Activated CD8-positive, alpha-beta T cell treated with anti-CD3 and anti-CD28 coated beads for 36 hours (primary cell): ENCODE results near the gene CBFA2T3. TPM values are rescaled to one million over a fixed set of nuclear protein-coding genes. Genes with fewer than 3 reads are reported as not detected.

Source experiments
- ATAC-seq: fragments of 200-7000 bp; cut with Tn5 transposase; one replicate; pipeline ENCODE4 v1.10.0; 2021; ENCODE audit warnings: mild to moderate bottlenecking, moderate library complexity
- CTCF ChIA-PET: fragments of 350-600 bp; sonication (Branson Sonifier 250); formaldehyde crosslinking; loops from one replicate; lab custom pipeline; 2021; ENCODE audit warnings: antibody characterized with exemption; lab: Charles Lee
- POLR2A ChIA-PET: fragments of 350-600 bp; sonication (Branson Sonifier 250); formaldehyde crosslinking; loops from one replicate; lab custom pipeline; 2021; ENCODE audit warnings: antibody characterized with exemption; lab: Charles Lee
- DNase-seq: peaks from one replicate; pipeline ENCODE4 v3.0.0-alpha.2; 2020
- H3K27ac Mint-ChIP-seq: one replicate; pipeline ENCODE4 v1.8.0; 2021; ENCODE audit warnings: mild to moderate bottlenecking, mixed read lengths
- H3K27me3 Mint-ChIP-seq: one replicate; pipeline ENCODE4 v1.8.0; 2021; ENCODE audit warnings: mixed read lengths
- H3K36me3 Mint-ChIP-seq: one replicate; pipeline ENCODE4 v1.8.0; 2021; ENCODE audit warnings: low read depth, mixed read lengths
- H3K4me1 Mint-ChIP-seq: one replicate; pipeline ENCODE4 v1.8.0; 2021; ENCODE audit warnings: low read depth, mixed read lengths
- H3K4me3 Mint-ChIP-seq: one replicate; pipeline ENCODE4 v1.8.0; 2021; ENCODE audit warnings: mild to moderate bottlenecking, moderate library complexity, mixed read lengths
- H3K9me3 Mint-ChIP-seq: one replicate; pipeline ENCODE4 v1.8.0; 2021; ENCODE audit warnings: mixed read lengths
- intact Hi-C: fragments of 100-400 bp; cut with micrococcal nuclease; formaldehyde crosslinking; loops from one replicate; pipeline ENCODE4 v1.10.0; 2022
- total RNA-seq, 2 experiments: library from RNA; stranded (reverse); gene quantifications; one replicate each; pipeline ENCODE4 v1.2.3, GENCODE V29; 2021
- TF ChIP-seq, protein P1 (sequence below): fragments of 200-600 bp; IDR thresholded peaks from one replicate; pipeline ENCODE4 v1.8.0; 2022; ENCODE audit warnings: antibody characterized with exemption, mild to moderate bottlenecking

Gene CBFA2T3
- total RNA-seq, 2 experiments from 2014 or later, result 0.14 to 0.34 TPM

GRCh38 chr16:88925540-88925887, 51.5 kb downstream of the CBFA2T3 start:
- H3K36me3 Mint-ChIP-seq, result no peaks in the 10 kb centered on the region
- ChIA-PET CTCF (no interaction called here), POLR2A (no interaction called here)
- no peak for DNase-seq
- H3K27ac Mint-ChIP-seq, result no peak overlapping the region
- intact Hi-C loops, result no loop called here
- ATAC-seq, result no peak
- no peak overlapping the region for H3K4me3 Mint-ChIP-seq
- H3K27me3 Mint-ChIP-seq, result no peaks in the 10 kb centered on the region
- H3K4me1 Mint-ChIP-seq, result peaks cover 8% of the 10 kb centered on the region
- no peaks in the 10 kb centered on the region for H3K9me3 Mint-ChIP-seq
- TF ChIP-seq, protein P1, sequence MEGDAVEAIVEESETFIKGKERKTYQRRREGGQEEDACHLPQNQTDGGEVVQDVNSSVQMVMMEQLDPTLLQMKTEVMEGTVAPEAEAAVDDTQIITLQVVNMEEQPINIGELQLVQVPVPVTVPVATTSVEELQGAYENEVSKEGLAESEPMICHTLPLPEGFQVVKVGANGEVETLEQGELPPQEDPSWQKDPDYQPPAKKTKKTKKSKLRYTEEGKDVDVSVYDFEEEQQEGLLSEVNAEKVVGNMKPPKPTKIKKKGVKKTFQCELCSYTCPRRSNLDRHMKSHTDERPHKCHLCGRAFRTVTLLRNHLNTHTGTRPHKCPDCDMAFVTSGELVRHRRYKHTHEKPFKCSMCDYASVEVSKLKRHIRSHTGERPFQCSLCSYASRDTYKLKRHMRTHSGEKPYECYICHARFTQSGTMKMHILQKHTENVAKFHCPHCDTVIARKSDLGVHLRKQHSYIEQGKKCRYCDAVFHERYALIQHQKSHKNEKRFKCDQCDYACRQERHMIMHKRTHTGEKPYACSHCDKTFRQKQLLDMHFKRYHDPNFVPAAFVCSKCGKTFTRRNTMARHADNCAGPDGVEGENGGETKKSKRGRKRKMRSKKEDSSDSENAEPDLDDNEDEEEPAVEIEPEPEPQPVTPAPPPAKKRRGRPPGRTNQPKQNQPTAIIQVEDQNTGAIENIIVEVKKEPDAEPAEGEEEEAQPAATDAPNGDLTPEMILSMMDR, result no peak

DNA sequence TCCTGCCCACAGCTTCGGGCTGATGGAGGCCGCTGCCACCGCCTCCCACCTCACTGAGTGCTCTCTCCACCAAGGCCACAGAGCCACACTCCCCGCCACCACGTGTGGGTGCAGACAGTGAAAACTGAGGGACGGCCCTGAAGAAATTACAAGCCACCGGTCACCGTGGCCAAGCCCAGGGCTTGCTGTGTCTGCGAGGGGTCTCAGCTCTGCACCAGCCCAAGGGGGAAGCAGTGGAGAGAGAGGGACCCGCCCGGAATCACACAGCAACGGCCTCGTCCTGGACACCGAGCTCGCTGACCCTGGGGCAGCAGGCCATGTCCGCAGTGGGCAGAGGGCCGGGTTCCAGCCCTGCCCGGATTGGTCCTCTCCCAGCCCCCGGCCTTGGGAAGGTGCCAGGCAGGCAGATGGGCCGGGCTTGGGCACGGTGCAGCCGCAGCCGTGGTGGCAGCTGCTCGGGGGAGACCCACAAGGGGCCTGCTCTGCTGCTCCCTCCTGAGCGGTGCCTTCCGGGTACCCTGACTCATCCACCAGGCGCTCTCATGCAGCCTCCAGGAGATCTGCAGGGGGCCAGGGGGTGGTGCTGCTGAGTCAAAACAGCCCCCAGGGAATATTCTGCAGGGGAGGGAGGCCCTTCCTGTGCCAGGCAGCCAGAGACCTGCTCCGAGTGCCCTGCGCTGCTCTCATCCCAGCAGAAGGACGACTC, 52.0 kb downstream of the CBFA2T3 start:
- TF ChIP-seq, protein P1, result peak; percentile 9
- no peaks in the 10 kb centered on the region for H3K36me3 Mint-ChIP-seq
- CTCF ChIA-PET, result no interaction called here
- H3K27me3 Mint-ChIP-seq, result peaks cover 1% of the 10 kb centered on the region
- no peak overlapping the region for H3K27ac Mint-ChIP-seq
- POLR2A ChIA-PET, result no interaction called here
- ATAC-seq, result peak; percentile 77
- H3K9me3 Mint-ChIP-seq, result no peaks in the 10 kb centered on the region
- no peak overlapping the region for H3K4me3 Mint-ChIP-seq
- peaks cover 8% of the 10 kb centered on the region for H3K4me1 Mint-ChIP-seq
- peak; percentile 68 for DNase-seq
- intact Hi-C loops, result no loop called here

DNA sequence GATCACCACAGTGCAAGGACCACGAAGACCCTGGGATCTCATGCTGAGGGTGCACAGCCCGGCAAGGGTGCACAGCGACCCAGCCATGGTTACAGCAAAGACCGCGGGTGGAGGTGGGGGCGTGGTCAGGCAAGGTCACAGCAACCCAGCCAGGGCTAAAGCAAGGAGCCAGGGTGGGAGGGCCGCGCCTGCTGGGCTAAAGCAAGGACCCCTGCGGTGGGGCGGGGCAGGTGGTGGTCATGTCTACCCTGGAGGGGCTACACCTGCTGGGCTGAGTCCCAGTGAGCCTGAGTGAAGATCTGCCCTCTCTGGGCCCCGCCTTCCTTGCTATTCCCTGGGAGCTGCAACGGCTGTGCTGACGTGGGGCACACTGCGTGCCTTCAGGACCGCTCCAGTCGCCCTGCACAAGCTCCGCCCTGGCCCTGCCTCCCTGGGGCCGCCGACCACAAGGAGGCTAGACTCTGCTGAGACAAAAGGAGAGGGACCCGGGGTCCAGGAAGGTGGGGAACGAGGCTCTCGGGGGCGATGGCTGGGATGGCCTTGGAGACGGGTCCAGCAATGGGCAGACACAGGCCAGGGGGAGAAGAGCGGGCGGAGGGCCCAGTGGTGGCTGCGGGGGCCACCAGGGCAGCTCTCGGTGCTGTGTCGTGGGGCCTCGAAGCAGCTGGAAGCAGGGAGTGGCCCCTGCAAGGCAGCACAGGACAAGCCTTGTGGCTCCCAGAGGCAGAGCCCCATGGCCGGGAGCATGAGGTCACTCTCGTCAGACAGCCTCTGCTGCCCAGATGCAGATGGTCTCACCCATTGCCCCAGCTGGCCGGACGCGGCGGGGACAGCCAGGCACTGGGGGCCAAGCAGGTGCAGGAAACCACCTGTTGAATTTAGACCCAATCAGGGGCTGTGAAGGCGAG, 52.8 kb downstream of the CBFA2T3 start:
- Mint-ChIP-seq H3K4me3 (no peak overlapping the region), H3K9me3 (no peaks in the 10 kb centered on the region), H3K27me3 (peaks cover 1% of the 10 kb centered on the region), H3K4me1 (peaks cover 8% of the 10 kb centered on the region), H3K36me3 (no peaks in the 10 kb centered on the region), H3K27ac (no peak overlapping the region)
- TF ChIP-seq, protein P1, result no peak
- ATAC-seq, result no peak
- CTCF ChIA-PET, result no interaction called here
- no peak for DNase-seq
- POLR2A ChIA-PET, result no interaction called here
- intact Hi-C loops, result no loop called here

DNA sequence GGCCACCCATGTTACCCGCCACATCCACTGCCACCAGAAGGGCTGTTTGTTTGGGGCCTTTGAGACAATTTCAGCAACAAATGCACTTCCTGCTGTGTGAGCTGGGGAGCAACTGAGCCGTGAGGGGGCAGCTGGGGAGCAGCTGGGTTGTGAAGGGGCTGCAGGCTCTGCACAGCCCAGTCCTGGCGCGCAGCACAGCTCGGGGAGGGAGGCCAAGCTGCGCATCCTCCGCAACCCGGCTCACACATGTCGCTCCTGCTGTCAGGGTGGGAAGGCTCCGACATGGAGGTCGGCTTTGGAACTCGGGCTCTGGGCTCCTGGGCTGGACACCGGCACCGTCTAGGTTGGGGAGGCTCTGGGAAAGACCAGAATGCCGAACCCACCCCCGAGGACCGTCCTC, 53.6 kb downstream of the CBFA2T3 start:
- intact Hi-C loops, result no loop called here

More for the DNA sequence above, 53.6 kb downstream of the CBFA2T3 start:
- ChIA-PET CTCF (no interaction called here), POLR2A (interaction anchor here (0.5 kb wide), 1 partner anchor 384 kb away, joined by 3 read pairs; no protein-coding TSS in a partner anchor)
- Mint-ChIP-seq H3K27ac (no peak overlapping the region), H3K36me3 (no peaks in the 10 kb centered on the region), H3K9me3 (no peaks in the 10 kb centered on the region), H3K4me1 (peaks cover 8% of the 10 kb centered on the region), H3K27me3 (peaks cover 1% of the 10 kb centered on the region), H3K4me3 (no peak overlapping the region)
- ATAC-seq (no peak), DNase-seq (no peak)
- TF ChIP-seq, protein P1, result no peak
